Spleen (tissue), 11 donors: Measurements from ENCODE around the gene FNDC5. TPM values are rescaled to one million over a fixed set of nuclear protein-coding genes. Genes with fewer than 3 reads are reported as not detected.

ENCODE experiments used
- DNase-seq: peaks from one replicate; pipeline ENCODE4 v3.0.0-alpha.2; 2020
- H3K27ac ChIP-seq, 8 donors: fragments of 200-600 bp; sonication (generic) in 7 of 8; 1 replicate in 4 of 8; 2 replicates in 4 of 8; pipeline versions ENCODE4 v1.5.0 to v1.8.0; 2016 to 2021; ENCODE audit warnings: inconsistent platforms in 4 of 8, mild to moderate bottlenecking in 4 of 8, moderate library complexity in 1 of 8
- H3K27me3 ChIP-seq, 7 donors: fragments of 200-600 bp; sonication (generic) in 6 of 7; replicated peaks in 1 of 7; 1 replicate in 4 of 7; 2 replicates in 3 of 7; pipeline versions ENCODE4 v1.5.0 to v1.8.0; 2016 to 2021; ENCODE audit warnings: inconsistent platforms in 3 of 7, mild to moderate bottlenecking in 1 of 7
- H3K36me3 ChIP-seq, 6 donors: fragments of 200-600 bp; sonication (generic) in 5 of 6; 1 replicate in 4 of 6; 2 replicates in 2 of 6; pipeline versions ENCODE4 v1.5.0 to v1.8.0; 2016 to 2021; ENCODE audit warnings: inconsistent platforms in 2 of 6
- H3K4me1 ChIP-seq, 6 donors: fragments of 200-600 bp; sonication (generic) in 5 of 6; 1 replicate in 3 of 6; 2 replicates in 3 of 6; pipeline versions ENCODE4 v1.5.0 to v1.8.0; 2016 to 2021; ENCODE audit warnings: inconsistent platforms in 3 of 6
- H3K4me3 ChIP-seq, 8 donors: fragments of 200-600 bp; sonication (generic) in 7 of 8; 1 replicate in 4 of 8; 2 replicates in 4 of 8; pipeline versions ENCODE4 v1.5.0 to v1.8.0; 2016 to 2021; ENCODE audit warnings: inconsistent platforms in 4 of 8, mild to moderate bottlenecking in 4 of 8, moderate library complexity in 2 of 8
- H3K9me3 ChIP-seq, 8 donors: fragments of 200-600 bp; sonication (generic) in 7 of 8; 1 replicate in 4 of 8; 2 replicates in 4 of 8; pipeline versions ENCODE4 v1.5.0 to v1.8.0; 2016 to 2021; ENCODE audit warnings: inconsistent platforms in 4 of 8
- CTCF ChIP-seq, 11 experiments: fragments of 200-600 bp in 7 of 11; fragments of 450-650 bp in 4 of 11; sonication (generic) in 4 of 11; IDR thresholded peaks in 8 of 11; conservative IDR thresholded peaks in 3 of 11; 1 replicate in 7 of 11; 2 replicates in 4 of 11; pipeline versions ENCODE4 v1.4.0 to v1.8.0; 2016 to 2021; ENCODE audit warnings: antibody characterized with exemption in 11 of 11, inconsistent platforms in 4 of 11, mild to moderate bottlenecking in 1 of 11
- POLR2A ChIP-seq, 3 donors: fragments of 450-650 bp; IDR thresholded peaks; one replicate each; pipeline ENCODE4 v1.5.1; 2017; ENCODE audit warnings: antibody characterized with exemption in 3 of 3, mild to moderate bottlenecking in 1 of 3
- POLR2AphosphoS5 ChIP-seq, 3 donors: sonication (generic); formaldehyde crosslinking; IDR thresholded peaks; one replicate each; pipeline ENCODE4 v1.5.1; 2017; ENCODE audit warnings: antibody characterized with exemption in 3 of 3
- WGBS, 5 donors: extraction: QIAGEN DNeasy Blood & Tissue Kit in 3 of 5; methylation state at CpG; one replicate each; pipeline versions ENCODE4 v1.1.5 to v1.1.7; 2013 to 2018; 5-methylcytosine and 5-hydroxymethylcytosine counted together
- intact Hi-C: fragments of 100-400 bp; cut with DNase I; formaldehyde crosslinking; loops from one replicate; pipeline ENCODE4 v1.15.0; 2023; ENCODE audit warnings: low total_unique reads
- polyA plus RNA-seq, 3 donors: library from polyadenylated mRNA; stranded (reverse); fragments of 200-250 nt; gene quantifications; one replicate each; pipeline ENCODE4 v1.2.1, GENCODE V29; 2013
- total RNA-seq, 7 donors: library from RNA; depleted of rRNA in 3 of 7; stranded (reverse); fragments of >200 nt in 3 of 7; fragmentation: NEBNext Ultra II Directional in 4 of 7; extraction: Animal tissue kit (Norgen Biotek cat#: 25700) in 4 of 7; gene quantifications; one replicate each; pipeline versions ENCODE4 v1.1.0 to v1.2.1, GENCODE V29; 2016 to 2021
- donor health status: healthy with polysubstance abuse.
- donor health status: DM: no; HTN: no; CAD: no; lungs with moderate emphysema.
- donor health status: DM: no; HTN: no; CAD: no.
- donor health status: Bipolar disorder and iron deficiency.
- donor health status: healthy.
- donor health status: DM: no; HTN: no; CAD: no.
- donor health status: DM: yes; HTN: yes; CAD: no.

FNDC5 gene
- total and polyA plus RNA-seq, 10 donors, result 0.30 TPM; not detected in 8

DNA sequence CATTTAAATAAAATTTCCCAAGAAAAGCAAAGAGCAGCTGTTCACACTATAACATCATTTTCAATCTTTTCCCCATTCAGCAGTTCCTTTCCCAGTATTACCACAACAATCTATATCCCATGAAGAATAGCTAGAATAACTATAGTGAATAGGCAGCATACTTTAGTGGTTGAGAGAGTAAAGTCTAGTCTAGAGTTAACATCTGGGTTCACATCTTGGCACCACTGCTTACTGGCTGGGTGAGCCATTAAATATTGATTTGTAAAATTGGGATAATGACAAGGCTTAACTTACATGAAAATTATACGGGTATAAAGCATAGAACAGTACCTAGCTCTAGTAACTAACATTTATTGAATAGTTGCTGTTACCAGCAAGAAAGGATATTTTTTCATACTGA, 38.8 kb downstream of the FNDC5 start:
- whole genome bisulfite sequencing, 5 donors, result 92 to 98% (median 97%) methylated on average over 1 of the region's 1 CpG
- H3K36me3 ChIP-seq, result peaks cover 0 to 99% (median 76%) of the 10 kb centered on the region in 6 donors
- no peak overlapping the region for H3K4me3 ChIP-seq

GRCh38 chr1:32830092-32830852, 40.4 kb downstream of the FNDC5 start:
- Histone ChIP-seq H3K27me3 (no peaks in the 10 kb centered on the region), H3K4me3 (no peak overlapping the region), H3K9me3 (no peaks in the 10 kb centered on the region), H3K4me1 (peaks cover 0 to 7% (median 0%) of the 10 kb centered on the region in 6 donors), H3K36me3 (peaks cover 0 to 100% (median 84%) of the 10 kb centered on the region in 6 donors), H3K27ac (no peak overlapping the region)
- intact Hi-C loops, result no loop called here
- no peak for TF ChIP-seq POLR2A (IDR thresholded peaks at IDR 0.05)
- TF ChIP-seq POLR2AphosphoS5 (IDR thresholded peaks at IDR 0.05), result no peak
- TF ChIP-seq CTCF (IDR thresholded peaks at IDR 0.05 in 8 of 11, conservative IDR thresholded peaks at IDR 0.05 in 3 of 11), result no peak
- 85 to 90% (median 88%) methylated on average over 6 of the region's 6 CpGs for WGBS, 5 donors
- no peak for DNase-seq

More for the DNA sequence above, 38.8 kb downstream of the FNDC5 start:
- no peak for DNase-seq
- intact Hi-C loops, result no loop called here
- Histone ChIP-seq H3K27ac (no peak overlapping the region), H3K27me3 (no peaks in the 10 kb centered on the region), H3K4me1 (peaks cover 0 to 7% (median 0%) of the 10 kb centered on the region in 6 donors), H3K9me3 (no peaks in the 10 kb centered on the region)
- TF ChIP-seq CTCF (IDR thresholded peaks at IDR 0.05 in 8 of 11, conservative IDR thresholded peaks at IDR 0.05 in 3 of 11) (no peak), POLR2A (IDR thresholded peaks at IDR 0.05) (no peak), POLR2AphosphoS5 (IDR thresholded peaks at IDR 0.05) (no peak)

GRCh38 chr1:32828341-32828740, 42.4 kb downstream of the FNDC5 start:
- Histone ChIP-seq H3K27me3 (no peaks in the 10 kb centered on the region), H3K4me3 (no peak overlapping the region), H3K27ac (no peak overlapping the region), H3K36me3 (peaks cover 0 to 84% (median 72%) of the 10 kb centered on the region in 6 donors), H3K9me3 (no peaks in the 10 kb centered on the region), H3K4me1 (peaks cover 0 to 12% (median 0%) of the 10 kb centered on the region in 6 donors)
- 94 to 98% (median 95%) methylated on average over 7 of the region's 7 CpGs for WGBS, 5 donors
- TF ChIP-seq POLR2AphosphoS5 (IDR thresholded peaks at IDR 0.05) (no peak), POLR2A (IDR thresholded peaks at IDR 0.05) (no peak), CTCF (IDR thresholded peaks at IDR 0.05 in 8 of 11, conservative IDR thresholded peaks at IDR 0.05 in 3 of 11) (no peak)
- intact Hi-C loops, result no loop called here
- DNase-seq, result no peak

GRCh38 chr1:32825181-32825580, 45.5 kb downstream of the FNDC5 start:
- intact Hi-C loops, result no loop called here
- WGBS, 5 donors, result 73 to 91% (median 84%) methylated on average over 3 of the region's 3 CpGs
- Histone ChIP-seq H3K9me3 (no peaks in the 10 kb centered on the region), H3K27ac (no peak overlapping the region), H3K36me3 (peaks cover 0 to 53% (median 45%) of the 10 kb centered on the region in 6 donors), H3K4me3 (no peak overlapping the region), H3K4me1 (peaks cover 3 to 43% (median 17%) of the 10 kb centered on the region in 6 donors), H3K27me3 (no peaks in the 10 kb centered on the region)
- no peak for DNase-seq
- TF ChIP-seq CTCF (IDR thresholded peaks at IDR 0.05 in 8 of 11, conservative IDR thresholded peaks at IDR 0.05 in 3 of 11) (no peak), POLR2A (IDR thresholded peaks at IDR 0.05) (no peak), POLR2AphosphoS5 (IDR thresholded peaks at IDR 0.05) (no peak)
